ENCODE measurements around the gene TM9SF1. TPM values are rescaled to one million over a fixed set of nuclear protein-coding genes. Genes with fewer than 3 reads are reported as not detected.

TM9SF1 gene
- total and polyA plus RNA-seq, 2 experiments from 2014 or later = 12.6 to 27.5 TPM

DNA sequence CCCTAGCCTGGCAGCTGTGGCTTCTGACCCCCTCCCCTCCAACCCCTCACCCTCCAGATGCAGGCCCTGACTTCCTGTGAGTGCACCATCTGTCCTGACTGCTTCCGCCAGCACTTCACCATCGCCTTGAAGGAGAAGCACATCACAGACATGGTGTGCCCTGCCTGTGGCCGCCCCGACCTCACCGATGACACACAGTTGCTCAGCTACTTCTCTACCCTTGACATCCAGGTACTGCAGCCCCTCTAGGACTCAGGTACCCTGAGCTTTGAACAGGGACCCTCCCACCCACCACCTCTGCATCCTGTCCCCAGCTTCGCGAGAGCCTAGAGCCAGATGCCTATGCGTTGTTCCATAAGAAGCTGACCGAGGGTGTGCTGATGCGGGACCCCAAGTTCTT lies 40.1 kb downstream of the TM9SF1 start:
- peaks cover under 1% of the 10 kb centered on the region; the same call in 1 of the 2 replicates for H3F3A ChIP-seq (replicated peaks; ENCODE audit: low read depth)
- Mint-ChIP-seq H3K36me3 (ENCODE audit: low read depth) (peaks cover 79% of the 10 kb centered on the region), H3K27ac (no peak overlapping the region), H3K4me3 (no peak overlapping the region), H3K4me1 (no peaks in the 10 kb centered on the region), H3K9me3 (no peaks in the 10 kb centered on the region; the same call in 2 of the 3 replicates), H3K27me3 (ENCODE audit: insufficient read depth, low read depth, poor library complexity) (no peaks in the 10 kb centered on the region)
- peaks cover 26% of the 10 kb centered on the region; the same call in 1 of the 2 replicates for H3K36me3 ChIP-seq (ENCODE audit: insufficient read depth)
- H3K4me2 ChIP-seq = no peak overlapping the region
- no peak for TF ChIP-seq ZNF462 (CRISPR knock-in tag; IDR thresholded peaks at IDR 0.05)
- TF ChIP-seq JUNB (IDR thresholded peaks at IDR 0.05; ENCODE audit: unreplicated experiment) = no peak
- TF ChIP-seq POLR2AphosphoS5 (IDR thresholded peaks at IDR 0.05; ENCODE audit: low read depth) = no peak
- TF ChIP-seq REST (IDR thresholded peaks at IDR 0.05; ENCODE audit: unreplicated experiment) = no peak
- no peak for TF ChIP-seq EZH2 (IDR thresholded peaks at IDR 0.05; ENCODE audit: low read depth, unreplicated experiment)
- no peak for TF ChIP-seq ZNF114 (CRISPR knock-in tag; IDR thresholded peaks at IDR 0.05)
- H4K20me1 ChIP-seq (replicated peaks; ENCODE audit: insufficient read depth) = peaks cover 7% of the 10 kb centered on the region; the same call in 1 of the 2 replicates
- no peaks in the 10 kb centered on the region for H3K27me3 ChIP-seq (ENCODE audit: insufficient read depth)
- DNase-seq (ENCODE audit: low spot score) = no peak
- no peak overlapping the region for H3K27ac ChIP-seq (ENCODE audit: low read depth)
- no peaks in the 10 kb centered on the region for H3K79me2 ChIP-seq (replicated peaks; ENCODE audit: insufficient read depth)
- no peak for ATAC-seq
- H3K9me2 ChIP-seq (ENCODE audit: insufficient read depth) = no peaks in the 10 kb centered on the region
- no peaks in the 10 kb centered on the region for H3K4me1 ChIP-seq (ENCODE audit: insufficient read depth)
- no peak overlapping the region for H3K4me3 ChIP-seq
- H2AFZ ChIP-seq = no peak overlapping the region

Measured in GM23338 (cell line).